Measurements from ENCODE around the gene CBLIF.
A peak's percentile ranks its signal among the peaks of the same experiment; 100 is the strongest.

Gene CBLIF

GRCh38 chr11:59810911-59811259, 34.4 kb downstream of the CBLIF start:
- ChIA-PET POLR2A (interaction anchor here (0.6 to 3.0 kb wide), 3 partner anchors 10 to 142 kb away, joined by 4 to 22 read pairs (median 8); partner anchors contain the start of genes PATL1 and STX3), CTCF (no interaction called here)
- DNase-seq (ENCODE audit: extremely low spot score), result no peak
- no peak for TF ChIP-seq NFRKB (IDR thresholded peaks at IDR 0.05)
- TF ChIP-seq PKNOX1 (IDR thresholded peaks at IDR 0.05), result no peak
- TF ChIP-seq FOXA1 (IDR thresholded peaks at IDR 0.05), result no peak
- no peak for TF ChIP-seq BHLHE40 (IDR thresholded peaks at IDR 0.05; ENCODE audit: borderline replicate concordance)
- TF ChIP-seq HDGF (IDR thresholded peaks at IDR 0.05; ENCODE audit: borderline replicate concordance), result no peak
- TF ChIP-seq CTBP1 (IDR thresholded peaks at IDR 0.05; ENCODE audit: borderline replicate concordance), result no peak
- no peak for TF ChIP-seq FOXK2 (IDR thresholded peaks at IDR 0.05)
- TF ChIP-seq ARNT (IDR thresholded peaks at IDR 0.05), result no peak
- TF ChIP-seq SP1 (IDR thresholded peaks at IDR 0.05), result no peak

GRCh38 chr11:59810189-59810910, 34.9 kb downstream of the CBLIF start, which contains the start of gene MRPL16:
Gene MRPL16, minus strand, starts transcription at chr11:59810778. Its CDS starts 120 bp downstream, at chr11:59810658.
- no peak for TF ChIP-seq ZNF384 (IDR thresholded peaks at IDR 0.05)
- peak; percentile 77 for TF ChIP-seq L3MBTL2 (conservative IDR thresholded peaks at IDR 0.05)
- peak; percentile 70 for TF ChIP-seq PKNOX1 (IDR thresholded peaks at IDR 0.05)
- TF ChIP-seq CTBP1 (IDR thresholded peaks at IDR 0.05; ENCODE audit: borderline replicate concordance), result peak; percentile 92
- ChIA-PET POLR2A (interaction anchor here (0.5 to 3.0 kb wide), 4 partner anchors 9 to 245 kb away, joined by 3 to 22 read pairs (median 6); partner anchors contain the start of genes PATL1 and STX3), CTCF (no interaction called here)
- peak; percentile 86 for DNase-seq (ENCODE audit: extremely low spot score)

- ChIA-PET POLR2A (no interaction called here), CTCF (interaction anchor here (0.6 kb wide), 1 partner anchor 175 kb away, joined by 6 read pairs; no protein-coding TSS in a partner anchor)
- DNase-seq (ENCODE audit: extremely low spot score), result no peak
- no peak for TF ChIP-seq SP1 (IDR thresholded peaks at IDR 0.05)
- TF ChIP-seq PKNOX1 (IDR thresholded peaks at IDR 0.05), result no peak
- TF ChIP-seq FOXK2 (IDR thresholded peaks at IDR 0.05), result no peak
- no peak for TF ChIP-seq HDGF (IDR thresholded peaks at IDR 0.05; ENCODE audit: borderline replicate concordance)
- TF ChIP-seq LEF1 (IDR thresholded peaks at IDR 0.05; ENCODE audit: borderline replicate concordance), result no peak
Measured at GRCh38 chr11:59807047-59807610, 38.2 kb downstream of the CBLIF start.

GRCh38 chr11:59804061-59804460, 41.2 kb downstream of the CBLIF start:
- CTCF ChIA-PET, result interaction anchor here (0.5 kb wide), 1 partner anchor 263 kb away, joined by 4 read pairs; no protein-coding TSS in a partner anchor
- POLR2A ChIA-PET, result no interaction called here
- DNase-seq (ENCODE audit: extremely low spot score), result no peak
- TF ChIP-seq FOXK2 (IDR thresholded peaks at IDR 0.05) (no peak), BHLHE40 (IDR thresholded peaks at IDR 0.05; ENCODE audit: borderline replicate concordance) (no peak), TARDBP (IDR thresholded peaks at IDR 0.05) (no peak), SUZ12 (IDR thresholded peaks at IDR 0.05) (no peak), PKNOX1 (IDR thresholded peaks at IDR 0.05) (no peak), ELF4 (IDR thresholded peaks at IDR 0.05) (no peak), NFRKB (IDR thresholded peaks at IDR 0.05) (no peak), LEF1 (IDR thresholded peaks at IDR 0.05; ENCODE audit: borderline replicate concordance) (no peak), L3MBTL2 (conservative IDR thresholded peaks at IDR 0.05) (no peak), FOXA1 (IDR thresholded peaks at IDR 0.05) (no peak), ARNT (IDR thresholded peaks at IDR 0.05) (no peak), ZNF384 (IDR thresholded peaks at IDR 0.05) (no peak), HDGF (IDR thresholded peaks at IDR 0.05; ENCODE audit: borderline replicate concordance) (no peak), FOXM1 (IDR thresholded peaks at IDR 0.05; ENCODE audit: borderline replicate concordance) (no peak), SP1 (IDR thresholded peaks at IDR 0.05) (no peak)

GRCh38 chr11:59802639-59803176, 42.6 kb downstream of the CBLIF start:
- peak; percentile 33 for DNase-seq (ENCODE audit: extremely low spot score)
- TF ChIP-seq L3MBTL2 (conservative IDR thresholded peaks at IDR 0.05) (peak; percentile 98), HDGF (IDR thresholded peaks at IDR 0.05; ENCODE audit: borderline replicate concordance) (no peak), NFRKB (IDR thresholded peaks at IDR 0.05) (no peak)
- ChIA-PET POLR2A (interaction anchor here (2.9 kb wide), 1 partner anchor 47 kb away, joined by 11 read pairs; the partner anchor contains the start of gene STX3), CTCF (no interaction called here)

Data from HEK293T (cell line).